Posterior vena cava (tissue), 2 donors: ENCODE results near the gene CNIH4. TPM values are rescaled to one million over a fixed set of nuclear protein-coding genes. Genes with fewer than 3 reads are reported as not detected.
"Not testable (repeated sequence)": the region's sequence is repeated elsewhere in the genome, so short reads cannot be mapped to it uniquely, and the experiment has no call there.

ENCODE experiments used
- DNase-seq: peaks from one replicate; pipeline ENCODE4 v3.0.0-alpha.2; 2020; ENCODE audit warnings: low spot score
- intact Hi-C, 2 donors: fragments of 100-400 bp; cut with DNase I; formaldehyde crosslinking; loops; one replicate each; pipeline versions ENCODE4 v1.14.1 to v1.14.2; 2022 to 2023
- total RNA-seq, 2 donors: library from RNA; stranded (reverse); fragmentation: NEBNext Ultra II Directional; extraction: Animal tissue kit (Norgen Biotek cat#: 25700); gene quantifications; one replicate each; pipeline ENCODE4 v1.2.1, GENCODE V29; 2021
- donor health status: DM: yes; HTN: yes; CAD: no.
- donor health status: DM: yes; HTN: yes; CAD: no.

Gene CNIH4
- total RNA-seq, 2 donors from 2014 or later, result 62.2 to 77.7 TPM

DNA sequence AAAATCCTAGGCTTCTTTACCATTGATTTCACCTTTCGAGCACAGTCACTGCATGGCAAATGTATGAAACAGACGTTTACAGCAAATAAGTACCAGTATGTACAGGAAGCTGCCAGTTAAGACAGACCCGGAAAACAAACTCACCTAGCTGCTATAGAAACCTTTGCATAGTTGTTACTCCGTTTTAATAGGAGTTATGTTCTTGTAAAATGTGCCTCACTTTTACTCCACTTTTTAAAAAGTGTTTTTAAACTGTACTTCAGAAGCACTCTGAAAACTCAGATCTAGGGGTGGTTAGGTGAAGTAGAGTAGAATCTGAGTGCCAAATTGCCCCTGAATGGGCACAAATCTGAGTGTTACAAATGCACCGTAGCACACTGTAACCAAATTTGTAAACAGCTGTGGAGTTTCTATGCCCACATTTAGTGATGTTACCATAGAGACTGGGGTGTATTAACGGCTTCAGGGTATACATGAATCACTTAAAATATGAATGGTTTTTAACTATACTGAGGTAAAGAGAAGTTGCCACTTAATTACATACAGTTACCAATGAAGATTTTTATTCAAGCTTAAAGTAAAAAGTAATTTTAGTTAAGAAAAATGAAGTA, 30.7 kb downstream of the CNIH4 start:
- DNase-seq, result no peak
- intact Hi-C loops, result no loop called here

DNA sequence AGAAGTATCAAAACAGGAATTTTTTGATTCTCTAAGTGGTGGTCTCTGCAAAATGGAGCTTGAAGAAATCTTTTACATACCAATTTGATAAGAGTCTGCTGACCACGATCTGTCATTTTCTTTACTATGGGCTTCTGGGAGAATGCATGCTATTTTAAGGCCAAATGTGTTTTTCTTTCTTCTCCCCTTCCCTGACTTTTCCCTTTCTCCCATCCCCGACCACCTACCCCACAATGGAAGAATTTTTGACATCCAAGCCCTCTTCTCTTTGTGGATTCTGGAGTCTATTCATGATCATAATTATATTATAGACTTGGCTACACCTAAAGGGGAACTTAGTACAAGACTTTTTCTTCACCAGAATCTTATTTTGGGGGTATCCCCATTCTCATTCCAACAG, 31.3 kb downstream of the CNIH4 start:
- no peak for DNase-seq
- intact Hi-C loops, result no loop called here

DNA sequence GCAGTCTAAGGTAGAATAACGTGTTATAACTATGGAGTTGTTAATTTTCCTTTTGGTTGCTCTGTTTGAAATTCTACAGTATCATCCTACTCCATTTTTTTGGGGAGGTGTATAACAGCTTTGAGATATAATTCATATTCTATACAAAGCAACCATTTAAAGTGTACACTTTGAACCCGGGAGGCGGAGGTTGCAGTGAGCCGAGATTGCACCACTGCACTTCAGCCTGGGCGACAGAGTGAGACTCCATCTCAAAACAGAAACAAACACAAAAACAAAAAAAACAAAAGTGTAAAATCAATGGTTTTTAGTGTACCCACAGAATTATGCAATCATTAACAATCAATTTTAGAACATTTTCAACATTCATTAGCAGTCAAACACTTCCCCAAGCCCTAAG, 33.8 kb downstream of the CNIH4 start:
- DNase-seq, result no peak
- intact Hi-C loops, result loop anchor here in 1 of 2 donors (10.0 kb wide), 1 partner anchor 96 kb away; no protein-coding TSS in a partner anchor

DNA sequence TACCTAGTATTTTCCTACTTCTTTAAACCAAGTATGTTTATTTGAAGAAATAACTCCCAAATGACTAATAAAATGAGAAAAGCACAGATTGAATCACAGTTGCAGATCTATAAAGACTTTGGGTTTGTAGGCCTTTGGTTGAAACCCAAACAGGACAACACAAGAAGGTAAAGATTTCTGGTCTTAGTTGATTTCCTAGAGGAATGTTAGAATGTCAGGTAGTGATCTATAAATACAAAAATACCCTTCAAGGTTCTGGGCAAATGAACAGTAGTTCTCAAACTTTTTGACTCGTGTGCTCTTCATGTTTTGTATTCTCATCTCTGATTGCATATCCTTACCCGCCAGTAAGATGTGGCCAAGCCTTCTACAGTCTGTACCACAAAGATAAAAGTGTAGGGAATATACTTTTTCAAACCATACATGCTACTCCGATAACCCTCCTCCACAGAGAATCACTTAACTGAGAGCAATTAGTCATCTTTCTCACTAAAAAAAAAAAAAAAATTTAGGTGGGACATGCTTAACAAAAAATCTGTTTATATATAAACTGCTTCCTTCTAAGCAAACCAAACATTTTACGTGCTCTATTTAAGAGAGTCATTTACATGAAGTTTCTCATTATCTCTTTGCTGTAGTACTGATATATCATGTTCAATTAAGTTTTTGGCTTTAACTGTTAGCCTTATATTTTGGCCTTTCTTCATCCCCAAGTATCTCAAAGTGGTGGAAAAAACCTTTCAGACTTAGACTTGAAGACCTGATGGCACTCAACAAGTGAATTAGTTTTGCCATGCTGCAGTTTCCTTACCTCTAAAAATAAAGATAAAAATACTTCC, 36.0 kb downstream of the CNIH4 start:
- intact Hi-C loops, result loop anchor here in 1 of 2 donors (10.0 kb wide), 1 partner anchor 98 kb away; no protein-coding TSS in a partner anchor
- no peak for DNase-seq

DNA sequence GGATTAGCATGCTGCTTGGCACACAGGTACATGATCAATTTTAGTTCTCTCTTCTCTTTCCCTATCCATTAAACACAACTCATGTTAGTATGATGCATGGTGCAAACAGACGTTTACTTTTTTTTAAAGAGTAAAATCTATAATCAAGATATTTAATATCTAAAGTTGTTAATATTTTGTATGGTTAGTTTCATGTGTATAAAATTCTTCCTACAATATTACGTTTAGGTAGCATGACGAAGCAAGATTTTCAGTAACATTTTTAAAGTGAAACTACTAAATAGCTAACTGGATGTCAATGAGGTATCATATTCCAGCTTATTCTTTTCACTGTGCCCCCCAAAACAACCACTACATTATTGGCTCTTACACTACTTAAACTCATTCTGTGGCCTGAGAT, 36.6 kb downstream of the CNIH4 start:
- no peak for DNase-seq
- intact Hi-C loops, result loop anchor here in 1 of 2 donors (10.0 kb wide), 1 partner anchor 98 kb away; no protein-coding TSS in a partner anchor

DNA sequence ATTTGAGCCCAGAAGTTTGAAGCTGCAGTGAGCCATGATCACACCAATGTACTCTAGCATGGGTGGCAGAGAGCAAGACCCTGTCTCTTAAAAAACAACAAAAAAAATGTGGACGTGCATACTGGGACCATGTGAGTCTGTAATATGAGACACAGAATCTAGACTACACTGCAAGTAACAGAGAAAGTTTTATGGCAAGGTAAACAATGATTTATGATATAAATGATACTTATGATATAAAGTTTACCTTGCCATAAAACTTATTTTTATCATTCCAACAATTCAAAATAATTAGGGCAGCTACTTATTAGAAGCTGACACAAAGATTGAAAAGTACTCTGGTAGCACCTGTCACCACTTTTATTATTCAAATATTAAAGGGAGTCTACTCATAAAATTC, 43.2 kb downstream of the CNIH4 start:
- DNase-seq, result no peak
- intact Hi-C loops, result loop anchor here in 1 of 2 donors (10.0 kb wide), 2 partner anchors 105 to 535 kb away; no protein-coding TSS in a partner anchor

DNA sequence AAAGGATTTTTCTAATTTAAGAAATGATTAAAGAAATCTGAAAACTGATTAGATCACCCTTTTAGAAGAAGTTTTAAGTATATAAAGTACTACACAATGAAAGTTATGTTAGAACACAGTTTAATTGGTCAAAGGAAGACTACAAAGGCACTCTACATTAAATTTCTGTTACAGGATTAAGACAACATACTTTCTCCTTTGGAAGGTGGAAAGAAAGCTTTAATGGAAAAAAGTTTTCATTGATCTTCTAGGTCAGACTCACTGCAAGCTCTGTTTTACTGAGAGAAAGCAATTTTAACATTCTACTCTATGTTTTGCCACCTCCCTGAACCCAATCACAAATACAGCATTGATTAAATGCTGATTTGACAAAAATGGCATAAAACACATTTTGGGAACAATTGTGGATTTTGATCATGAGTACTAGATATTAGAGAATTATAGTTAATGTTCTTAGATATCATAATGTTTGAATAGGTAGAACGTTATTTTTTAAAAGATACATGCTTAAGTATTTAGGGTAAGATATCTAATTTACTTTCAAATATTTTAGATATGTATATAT, 45.9 kb downstream of the CNIH4 start:
- no peak for DNase-seq
- intact Hi-C loops, result loop anchor here in 1 of 2 donors (10.0 kb wide), 1 partner anchor 532 kb away; no protein-coding TSS in a partner anchor

DNA sequence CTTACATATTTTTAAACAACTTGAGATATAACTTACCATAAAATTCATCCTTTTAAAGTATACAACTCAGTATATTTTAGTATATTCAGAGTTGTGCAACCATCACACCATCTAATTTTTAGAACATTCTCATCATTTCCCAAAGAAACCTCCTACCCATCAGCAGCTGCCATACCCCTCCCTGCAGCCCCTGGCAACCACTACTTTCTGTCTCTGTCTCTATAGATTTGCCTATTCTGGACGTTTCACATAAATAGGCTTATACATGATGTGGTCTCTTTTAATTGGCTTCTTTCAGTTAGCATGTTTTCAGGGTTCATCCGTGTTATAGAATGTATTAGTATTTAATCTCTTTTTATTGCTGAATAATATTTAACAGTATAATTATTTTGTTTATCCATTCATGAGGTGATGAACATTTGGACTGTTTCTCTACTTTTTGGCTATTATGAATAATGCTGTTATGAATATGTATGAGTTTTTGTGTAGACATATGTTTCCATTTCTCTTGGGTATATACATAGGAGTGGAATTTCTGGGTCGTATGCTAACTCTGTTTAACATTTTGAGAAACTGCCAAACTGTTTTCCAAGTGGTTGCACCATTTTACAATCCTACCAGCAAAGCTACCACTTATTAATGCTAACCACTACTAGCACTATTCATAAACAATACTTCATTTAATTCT, 48.4 kb downstream of the CNIH4 start:
- intact Hi-C loops, result loop anchor here in 1 of 2 donors (10.0 kb wide), 1 partner anchor 530 kb away; no protein-coding TSS in a partner anchor
- no peak for DNase-seq

DNA sequence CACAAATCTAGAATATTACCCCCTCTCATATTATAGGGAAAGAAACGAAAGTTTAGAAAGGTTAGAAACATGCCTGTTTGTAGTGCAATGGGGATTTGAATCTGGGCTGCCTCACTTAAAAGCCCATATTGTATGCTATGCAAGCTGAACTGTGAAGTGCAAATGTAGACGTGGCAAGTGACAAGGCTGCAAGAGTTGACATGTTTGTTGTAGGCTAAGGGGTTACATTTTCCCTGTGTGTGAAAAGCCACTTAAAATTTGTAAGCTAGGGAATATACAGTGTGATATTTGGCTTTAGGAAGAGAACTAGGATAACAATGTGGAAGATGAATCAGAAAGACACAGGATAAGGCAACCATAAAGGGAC, 48.9 kb downstream of the CNIH4 start:
- intact Hi-C loops, result loop anchor here in 1 of 2 donors (10.0 kb wide), 1 partner anchor 529 kb away; no protein-coding TSS in a partner anchor
- no peak for DNase-seq

DNA sequence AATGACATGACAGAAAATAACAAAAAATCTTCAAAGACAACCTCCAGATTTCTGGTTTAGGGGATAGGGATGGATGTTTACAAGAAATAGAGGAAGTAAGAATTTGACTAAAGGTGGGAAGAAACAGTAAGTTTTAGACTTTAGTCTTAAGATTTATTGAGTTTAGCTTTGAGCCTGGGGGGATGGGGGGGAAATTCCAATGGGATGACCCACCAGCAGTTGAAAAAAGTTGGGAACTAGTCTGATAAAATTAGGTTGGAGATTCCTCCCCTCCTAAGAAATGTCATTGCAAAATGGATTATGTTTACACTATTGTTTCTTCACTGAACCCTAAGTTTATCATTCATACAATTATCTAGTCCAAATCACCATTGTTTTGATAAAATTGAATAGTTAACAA, 49.5 kb downstream of the CNIH4 start:
- DNase-seq, result no peak
- intact Hi-C loops, result loop anchor here in 1 of 2 donors (10.0 kb wide), 1 partner anchor 529 kb away; no protein-coding TSS in a partner anchor

DNA sequence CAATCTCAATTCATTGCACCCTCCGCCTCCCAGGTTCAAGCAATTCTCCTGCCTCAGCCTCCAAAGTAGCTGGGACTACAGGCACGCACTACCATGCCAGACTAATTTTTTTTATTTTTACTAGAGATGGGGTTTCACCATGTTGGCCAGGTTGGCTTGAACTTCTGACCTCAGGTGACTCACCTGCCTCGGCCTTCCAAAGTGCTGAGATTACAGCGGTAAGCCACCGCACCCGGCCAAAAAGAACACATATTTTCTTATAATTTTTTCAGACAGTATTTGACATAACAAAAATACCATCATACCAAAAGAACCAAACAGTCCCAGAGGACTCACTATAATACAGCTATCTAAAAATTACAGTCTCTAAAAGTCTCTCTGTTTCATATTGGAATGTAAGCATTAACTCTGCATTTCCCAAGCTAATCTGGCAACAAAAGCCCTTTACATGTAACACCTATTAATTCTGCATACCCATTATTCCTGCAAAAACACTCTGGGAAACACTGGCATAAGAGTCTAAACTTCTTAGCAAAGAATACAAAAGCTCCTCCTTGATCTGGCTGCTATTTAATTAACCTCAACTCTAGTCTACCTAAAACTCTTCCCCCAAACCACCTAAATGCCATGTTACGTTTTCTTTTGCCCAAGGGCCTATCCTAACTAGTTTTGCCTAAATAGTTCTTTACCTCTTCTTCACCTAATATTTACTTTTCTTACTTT, 51.1 kb downstream of the CNIH4 start:
- intact Hi-C loops, result loop anchor here in 1 of 2 donors (10.0 kb wide), 1 partner anchor 527 kb away; no protein-coding TSS in a partner anchor
- DNase-seq, result no peak

DNA sequence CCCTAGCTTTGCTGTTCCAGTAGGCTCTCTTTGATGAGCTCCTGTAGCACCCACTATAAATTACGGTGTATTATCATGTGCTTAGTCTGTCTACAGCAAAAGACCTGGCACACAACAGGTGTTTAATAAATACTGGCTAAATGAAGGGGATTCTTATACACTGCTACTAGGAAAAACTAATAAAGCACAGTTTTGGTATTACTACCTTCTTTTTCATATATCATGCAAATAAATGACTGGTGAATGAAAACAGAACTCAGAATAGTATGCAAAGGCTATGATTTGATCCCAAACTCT, 51.6 kb downstream of the CNIH4 start:
- intact Hi-C loops, result loop anchor here in 1 of 2 donors (10.0 kb wide), 1 partner anchor 527 kb away; no protein-coding TSS in a partner anchor
- DNase-seq, result no peak

DNA sequence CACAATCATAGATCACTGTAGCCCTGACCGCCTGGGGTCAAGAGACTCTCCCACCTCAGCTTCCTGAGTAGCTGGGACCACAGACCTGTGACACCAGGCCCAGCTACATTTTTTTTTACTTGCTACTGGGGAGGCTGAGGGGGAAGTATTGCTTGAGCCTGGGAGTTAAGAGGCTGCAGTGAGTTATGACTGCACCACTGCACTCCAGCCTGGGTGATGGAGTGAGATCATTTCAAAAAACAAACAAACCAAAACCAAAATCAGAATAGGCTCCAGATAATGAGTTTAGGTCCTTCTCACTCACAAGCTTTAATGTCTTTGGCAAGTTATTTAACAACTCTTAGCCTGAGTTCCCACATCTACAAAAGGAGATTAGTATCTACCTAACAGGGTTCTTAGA, 55.1 kb downstream of the CNIH4 start:
- intact Hi-C loops, result no loop called here
- no peak for DNase-seq

DNA sequence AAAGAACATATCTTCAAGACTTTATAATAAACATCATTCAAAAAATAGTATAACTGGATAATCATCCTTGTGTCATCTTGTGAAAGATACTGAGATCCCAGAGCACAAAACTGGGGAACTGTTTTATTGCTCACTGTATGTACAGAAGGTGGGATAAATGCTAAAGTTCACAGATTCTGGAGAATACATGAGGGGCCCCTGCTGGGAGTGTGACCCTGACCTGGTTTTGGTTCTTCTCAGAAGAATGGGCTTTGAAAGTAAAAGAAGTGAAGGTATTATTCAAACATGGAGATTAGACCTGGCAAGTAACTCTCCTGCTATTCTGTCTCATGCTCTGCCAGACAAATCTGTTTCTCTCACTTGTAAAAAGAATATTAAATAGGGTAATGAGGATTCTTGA, 63.4 kb downstream of the CNIH4 start:
- intact Hi-C loops, result no loop called here
- DNase-seq, result no peak

DNA sequence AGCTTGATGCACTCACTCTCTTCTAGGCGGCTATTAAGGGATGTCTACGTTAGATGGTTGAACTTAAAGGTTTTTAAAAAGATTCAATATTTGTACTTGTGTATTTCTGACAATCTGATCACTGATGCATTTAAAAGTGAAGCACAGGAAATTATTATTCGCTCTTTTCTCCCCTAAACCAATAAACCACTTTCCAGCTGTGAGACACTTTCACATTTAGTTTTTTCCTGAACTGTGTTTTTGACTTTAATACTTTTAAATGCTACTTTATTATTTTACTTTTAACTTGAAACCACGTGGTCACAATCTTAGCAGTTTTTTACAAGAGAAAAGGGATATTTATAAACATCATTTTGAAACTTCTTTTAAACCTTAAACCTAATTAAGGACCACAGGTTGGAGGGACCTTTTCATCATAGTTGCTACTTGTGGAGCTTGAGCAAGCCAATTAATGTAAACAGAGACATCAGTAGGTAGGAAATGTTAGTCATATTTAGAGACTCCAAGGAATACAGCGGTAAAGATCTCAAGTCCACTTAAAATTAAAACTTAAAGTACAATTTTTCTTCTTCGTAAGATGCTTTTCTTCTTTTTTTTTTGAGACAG, 68.7 kb downstream of the CNIH4 start:
- intact Hi-C loops, result no loop called here
- no peak for DNase-seq

DNA sequence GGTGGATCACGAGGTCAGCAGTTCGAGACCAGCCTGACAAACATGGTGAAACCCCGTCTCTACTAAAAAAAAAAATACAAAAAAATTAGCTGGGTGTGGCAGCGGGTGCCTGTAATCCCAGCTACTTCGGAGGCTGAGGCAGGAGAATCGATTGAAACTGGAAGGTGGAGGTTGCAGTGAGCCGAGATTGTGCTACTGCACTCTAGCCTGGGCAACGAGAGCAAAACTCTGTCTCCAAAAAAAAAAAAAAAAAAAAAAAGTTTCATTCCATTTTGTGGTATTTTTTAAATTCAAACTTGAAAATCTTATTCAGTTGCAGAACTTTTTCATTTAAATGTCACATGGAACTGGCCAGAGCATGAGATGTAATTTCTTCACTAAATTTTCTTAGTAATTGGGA, 70.2 kb downstream of the CNIH4 start:
- intact Hi-C loops, DNase-seq: not testable (repeated sequence)

DNA sequence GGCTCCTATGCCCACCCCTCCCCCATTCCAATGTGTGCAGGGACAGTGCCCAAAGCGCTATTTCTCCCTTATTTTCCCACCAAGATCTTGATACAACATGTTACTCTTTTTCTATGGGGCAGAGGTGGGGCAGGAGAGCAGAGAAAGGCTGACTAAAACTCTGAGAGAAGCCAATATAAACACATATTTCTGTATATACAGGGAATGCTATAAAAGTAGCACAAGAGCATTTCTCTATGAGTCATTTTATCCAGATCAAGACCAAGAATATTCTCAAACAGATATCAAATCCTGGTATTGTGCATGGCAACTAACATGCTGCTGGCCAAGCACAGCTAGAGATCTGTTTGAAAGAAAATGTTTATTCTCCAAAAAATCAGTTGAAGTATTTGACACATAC, 70.7 kb downstream of the CNIH4 start:
- intact Hi-C loops, result no loop called here
- DNase-seq, result no peak

DNA sequence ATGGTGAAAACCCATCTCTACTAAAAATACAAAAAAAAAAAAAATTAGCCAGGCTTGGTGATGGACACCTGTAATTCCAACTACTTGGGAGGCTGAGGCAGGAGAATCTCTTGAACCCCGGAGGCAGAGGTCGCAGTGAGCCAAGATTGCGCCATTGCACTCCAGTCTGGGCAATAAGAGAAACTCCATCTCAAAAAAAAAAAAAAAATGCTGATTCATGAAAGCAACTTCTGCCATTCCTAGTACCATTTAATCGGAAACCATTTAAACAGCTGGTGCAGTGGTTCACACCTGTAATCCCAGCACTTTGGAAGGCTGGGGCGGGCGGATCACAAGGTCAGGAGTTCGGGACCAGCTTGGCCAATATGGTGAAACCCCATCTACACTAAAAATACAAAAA, 72.0 kb downstream of the CNIH4 start:
- DNase-seq, intact Hi-C loops: not testable (repeated sequence)
